Gastroesophageal sphincter (tissue), 3 donors: ENCODE measurements around the gene FAM131B.
A peak's percentile ranks its signal among the peaks of the same experiment; 100 is the strongest.

Experiments used
- POLR2A ChIP-seq, 2 donors: fragments of 450-650 bp; IDR thresholded peaks; one replicate each; pipeline ENCODE4 v1.6.1; 2017; ENCODE audit warnings: antibody characterized with exemption in 2 of 2, mild to moderate bottlenecking in 2 of 2, moderate library complexity in 1 of 2
- TF ChIP-seq, protein P1 (sequence below), 4 experiments: fragments of 200-600 bp in 2 of 4; fragments of 450-650 bp in 2 of 4; sonication (generic) in 1 of 4; IDR thresholded peaks; one replicate each; pipeline ENCODE4 v1.5.1; 2017 to 2019; ENCODE audit warnings: antibody characterized with exemption in 4 of 4, mild to moderate bottlenecking in 2 of 4, moderate library complexity in 2 of 4

DNA sequence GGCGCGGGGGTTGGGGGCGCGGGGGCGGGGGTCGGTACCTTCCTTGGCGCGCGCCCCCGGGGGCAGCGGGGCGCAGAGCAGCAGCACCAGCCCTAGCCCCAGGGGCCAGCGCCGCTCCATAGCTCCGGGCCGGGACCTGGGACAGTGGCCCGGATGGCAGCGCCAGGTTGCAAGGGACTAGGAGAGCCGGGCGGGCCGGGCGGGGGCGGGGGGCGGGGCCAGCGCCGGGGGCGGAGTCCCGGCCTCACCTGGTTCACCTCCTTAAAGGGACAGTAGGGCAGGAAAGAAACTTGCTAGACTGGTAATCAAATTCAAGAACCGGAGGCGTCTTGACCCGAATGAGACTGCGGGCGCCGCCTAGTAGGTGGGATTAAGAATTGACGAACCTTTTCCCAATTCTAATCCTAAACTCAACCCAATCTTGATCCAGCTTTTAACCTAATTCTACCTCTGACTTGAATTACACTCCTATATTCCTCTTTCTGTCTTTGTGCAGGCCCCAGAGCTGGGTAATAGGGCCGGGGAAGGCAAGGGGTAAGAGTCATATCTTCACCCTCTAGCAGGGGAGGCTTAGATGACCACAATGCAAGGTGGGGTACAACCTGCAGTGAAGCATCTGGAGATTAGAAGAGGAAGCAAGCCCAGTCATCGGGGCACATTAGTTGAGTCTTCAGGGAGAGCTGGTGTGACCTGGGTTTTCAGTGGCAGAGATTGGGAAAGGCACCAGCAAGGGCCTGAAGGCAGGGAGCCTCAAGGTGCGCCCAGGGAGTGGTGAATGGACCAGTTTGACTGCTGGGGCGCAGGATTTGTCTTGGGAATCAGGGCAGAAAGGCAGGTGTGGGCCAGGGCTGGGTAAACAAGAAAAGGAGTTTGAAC lies 46.4 kb upstream of the FAM131B start, which contains the start of gene EPHA1:
- TF ChIP-seq, protein P1, sequence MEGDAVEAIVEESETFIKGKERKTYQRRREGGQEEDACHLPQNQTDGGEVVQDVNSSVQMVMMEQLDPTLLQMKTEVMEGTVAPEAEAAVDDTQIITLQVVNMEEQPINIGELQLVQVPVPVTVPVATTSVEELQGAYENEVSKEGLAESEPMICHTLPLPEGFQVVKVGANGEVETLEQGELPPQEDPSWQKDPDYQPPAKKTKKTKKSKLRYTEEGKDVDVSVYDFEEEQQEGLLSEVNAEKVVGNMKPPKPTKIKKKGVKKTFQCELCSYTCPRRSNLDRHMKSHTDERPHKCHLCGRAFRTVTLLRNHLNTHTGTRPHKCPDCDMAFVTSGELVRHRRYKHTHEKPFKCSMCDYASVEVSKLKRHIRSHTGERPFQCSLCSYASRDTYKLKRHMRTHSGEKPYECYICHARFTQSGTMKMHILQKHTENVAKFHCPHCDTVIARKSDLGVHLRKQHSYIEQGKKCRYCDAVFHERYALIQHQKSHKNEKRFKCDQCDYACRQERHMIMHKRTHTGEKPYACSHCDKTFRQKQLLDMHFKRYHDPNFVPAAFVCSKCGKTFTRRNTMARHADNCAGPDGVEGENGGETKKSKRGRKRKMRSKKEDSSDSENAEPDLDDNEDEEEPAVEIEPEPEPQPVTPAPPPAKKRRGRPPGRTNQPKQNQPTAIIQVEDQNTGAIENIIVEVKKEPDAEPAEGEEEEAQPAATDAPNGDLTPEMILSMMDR (IDR thresholded peaks at IDR 0.05): peak in 2 of 4 experiments; percentile 11 to 42
- no peak for TF ChIP-seq POLR2A (IDR thresholded peaks at IDR 0.05)
